Brain microvascular endothelial cell (primary cell): Measurements from ENCODE around the gene GNA15.

Experiments
- DNase-seq: peaks from one replicate; pipeline ENCODE4 v3.0.0-alpha.2; 2020
- H3K27ac ChIP-seq: fragments of 250-450 bp; sonication (Bioruptor Pico); 2 replicates; pipeline ENCODE4 v1.5.1; 2020; ENCODE audit warnings: mild to moderate bottlenecking, moderate library complexity
- H3K27me3 ChIP-seq: fragments of 250-450 bp; sonication (Bioruptor Pico); replicated peaks from 2 replicates; pipeline ENCODE4 v1.5.1; 2020; ENCODE audit warnings: mild to moderate bottlenecking
- H3K36me3 ChIP-seq: fragments of 250-450 bp; sonication (Bioruptor Pico); replicated peaks from 2 replicates; pipeline ENCODE4 v1.5.1; 2020; ENCODE audit warnings: mild to moderate bottlenecking
- H3K4me3 ChIP-seq: 2 replicates; pipeline ENCODE4 v1.5.1; 2011; ENCODE audit warnings: low read depth, mild to moderate bottlenecking, control low read depth, low read length, moderate library complexity
- CTCF ChIP-seq: IDR thresholded peaks from 2 replicates; pipeline ENCODE4 v1.5.1; 2011; ENCODE audit warnings: low read depth, mild to moderate bottlenecking, moderate library complexity, low read length, control low read depth, inconsistent platforms; ENCODE audit errors: missing control alignments
- in situ Hi-C: cut with HindIII; loops from 2 replicates; pipeline ENCODE4 v1.10.0; 2017; ENCODE audit warnings: low sequenced_read_pairs, low pct_ligation_motif_present

GNA15 gene

GRCh38 chr19:3114811-3115210, 21.0 kb upstream of the GNA15 start:
- Histone ChIP-seq H3K4me3 (no peak overlapping the region), H3K27ac (no peak overlapping the region), H3K36me3 (peaks cover 10% of the 10 kb centered on the region), H3K27me3 (no peaks in the 10 kb centered on the region)
- no peak for TF ChIP-seq CTCF
- no peak for DNase-seq
- in situ Hi-C loops, result no loop called here

GRCh38 chr19:3115411-3115810, 20.4 kb upstream of the GNA15 start:
- in situ Hi-C loops, result no loop called here
- Histone ChIP-seq H3K36me3 (peaks cover 10% of the 10 kb centered on the region), H3K27me3 (no peaks in the 10 kb centered on the region), H3K4me3 (no peak overlapping the region), H3K27ac (no peak overlapping the region)
- TF ChIP-seq CTCF, result no peak
- no peak for DNase-seq

GRCh38 chr19:3115916-3116602, 19.8 kb upstream of the GNA15 start:
- in situ Hi-C loops, result no loop called here
- no peak overlapping the region for H3K27ac ChIP-seq
- no peak for TF ChIP-seq CTCF
- no peak overlapping the region for H3K4me3 ChIP-seq
- no peaks in the 10 kb centered on the region for H3K27me3 ChIP-seq
- H3K36me3 ChIP-seq, result peaks cover 10% of the 10 kb centered on the region
- DNase-seq, result no peak

- H3K36me3 ChIP-seq, result peaks cover 10% of the 10 kb centered on the region
- in situ Hi-C loops, result no loop called here
Measured at GRCh38 chr19:3116621-3117020, 19.2 kb upstream of the GNA15 start.

GRCh38 chr19:3117716-3118115, 18.1 kb upstream of the GNA15 start:
- no peaks in the 10 kb centered on the region for H3K27me3 ChIP-seq
- DNase-seq, result no peak
- in situ Hi-C loops, result no loop called here
- no peak overlapping the region for H3K4me3 ChIP-seq
- H3K27ac ChIP-seq, result no peak overlapping the region
- H3K36me3 ChIP-seq, result peaks cover 10% of the 10 kb centered on the region
- no peak for TF ChIP-seq CTCF

More at GRCh38 chr19:3116621-3117020, 19.2 kb upstream of the GNA15 start:
- no peak for DNase-seq
- no peak for TF ChIP-seq CTCF
- H3K27me3 ChIP-seq, result no peaks in the 10 kb centered on the region
- no peak overlapping the region for H3K27ac ChIP-seq
- no peak overlapping the region for H3K4me3 ChIP-seq
